GM23248 (cell line): Measurements from ENCODE around the gene XRCC5. TPM values are rescaled to one million over a fixed set of nuclear protein-coding genes. Genes with fewer than 3 reads are reported as not detected.

Experiments used
- DNase-seq: peaks from one replicate; pipeline ENCODE4 v3.0.0-alpha.2; 2015
- H2AFZ ChIP-seq: fragments of 200-600 bp; sonication (generic); 2 replicates; pipeline ENCODE4 v1.6.1; 2016; ENCODE audit warnings: antibody characterized with exemption
- H3F3A ChIP-seq: fragments of 200-600 bp; sonication (generic); 2 replicates; pipeline ENCODE4 v1.6.1; 2016; ENCODE audit warnings: mild to moderate bottlenecking, antibody characterized with exemption, mixed run types; ENCODE audit not compliant: insufficient read depth
- H3K27ac ChIP-seq: fragments of 200-600 bp; sonication (generic); 2 replicates; pipeline ENCODE4 v1.5.1; 2016; ENCODE audit warnings: mild to moderate bottlenecking
- H3K27me3 ChIP-seq: fragments of 200-600 bp; sonication (generic); replicated peaks from 2 replicates; pipeline ENCODE4 v1.6.1; 2016; ENCODE audit warnings: mild to moderate bottlenecking; ENCODE audit not compliant: insufficient read depth
- H3K36me3 ChIP-seq: fragments of 200-600 bp; sonication (generic); 2 replicates; pipeline ENCODE4 v1.6.1; 2016; ENCODE audit warnings: low read depth, mild to moderate bottlenecking
- H3K4me1 ChIP-seq: fragments of 200-600 bp; sonication (generic); 2 replicates; pipeline ENCODE4 v1.6.1; 2016; ENCODE audit warnings: mild to moderate bottlenecking; ENCODE audit not compliant: insufficient read depth
- H3K4me2 ChIP-seq: fragments of 200-600 bp; sonication (generic); one replicate; pipeline ENCODE4 v1.6.1; 2016; ENCODE audit warnings: mild to moderate bottlenecking; ENCODE audit not compliant: unreplicated experiment
- H3K4me3 ChIP-seq: fragments of 200-600 bp; sonication (generic); 2 replicates; pipeline ENCODE4 v1.5.1; 2016; ENCODE audit warnings: mild to moderate bottlenecking
- H3K79me2 ChIP-seq: fragments of 200-600 bp; sonication (generic); 2 replicates; pipeline ENCODE4 v1.6.1; 2016; ENCODE audit warnings: mild to moderate bottlenecking; ENCODE audit not compliant: insufficient read depth
- H3K9ac ChIP-seq: fragments of 200-600 bp; sonication (generic); 2 replicates; pipeline ENCODE4 v1.6.1; 2016; ENCODE audit warnings: mild to moderate bottlenecking
- H3K9me2 ChIP-seq: fragments of 200-600 bp; sonication (generic); 2 replicates; pipeline ENCODE4 v1.6.1; 2016; ENCODE audit warnings: mixed run types, mild to moderate bottlenecking, moderate library complexity; ENCODE audit not compliant: insufficient read depth
- H3K9me3 ChIP-seq: fragments of 200-600 bp; sonication (generic); one replicate; pipeline ENCODE4 v1.6.1; 2017; ENCODE audit warnings: low read depth
- H4K20me1 ChIP-seq: fragments of 200-600 bp; sonication (generic); 2 replicates; pipeline ENCODE4 v1.6.0; 2016; ENCODE audit not compliant: insufficient read depth
- EZH2 ChIP-seq: fragments of 200-600 bp; sonication (generic); IDR thresholded peaks from 2 replicates; pipeline ENCODE4 v1.6.1; 2018; ENCODE audit warnings: antibody characterized with exemption, mild to moderate bottlenecking; ENCODE audit not compliant: insufficient read depth, poor library complexity, severe bottlenecking
- EZH2phosphoT487 ChIP-seq: fragments of 200-600 bp; sonication (generic); IDR thresholded peaks from 2 replicates; pipeline ENCODE4 v1.6.1; 2018; ENCODE audit warnings: antibody characterized with exemption, moderate library complexity, mild to moderate bottlenecking, low read depth; ENCODE audit not compliant: insufficient read depth
- WGBS, 2 experiments: methylation state at CpG; one replicate each; pipeline ENCODE4 v1.1.6; 2015 to 2017; ENCODE audit warnings: low lambda C conversion rate in 2 of 2, low coverage in 1 of 2; ENCODE audit errors: missing lambda C conversion rate in 2 of 2; 5-methylcytosine and 5-hydroxymethylcytosine counted together
- in situ Hi-C: fragments of 300-500 bp; cut with MboI; formaldehyde crosslinking; loops from 2 replicates; pipeline ENCODE4 v1.15.0; 2020
- polyA plus RNA-seq: library from polyadenylated mRNA; unstranded; fragments of >200 nt; fragmentation: Nextera tagmentation; extraction: Ambion mirVana; gene quantifications from 2 replicates; pipeline ENCODE4 v1.2.1, GENCODE V29; 2016
- total RNA-seq: library from RNA; depleted of rRNA; stranded (reverse); fragments of >200 nt; shearing (Covaris generic); gene quantifications from 2 replicates; pipeline ENCODE4 v1.2.3, GENCODE V29; 2014

XRCC5 gene
- total and polyA plus RNA-seq, 2 experiments from 2014 or later = 197 to 249 TPM

DNA sequence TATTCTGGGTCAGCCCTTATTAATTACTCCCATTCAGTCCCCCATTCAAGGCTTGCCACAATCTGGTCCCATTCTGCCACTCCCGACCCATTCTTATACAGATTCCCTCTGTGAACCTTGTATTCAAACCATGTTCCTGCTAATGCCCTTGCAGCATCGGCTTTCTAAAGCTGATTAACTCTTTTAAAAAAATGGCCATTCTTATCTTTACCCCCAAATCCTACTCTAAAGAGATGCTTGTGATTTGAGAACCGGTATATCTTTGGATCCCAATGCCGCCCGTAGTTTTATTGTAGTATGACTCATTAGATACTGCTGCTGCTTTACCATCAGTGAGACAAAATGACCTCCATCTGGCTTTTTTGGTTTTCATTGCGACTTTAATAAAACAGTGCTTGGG is 72.2 kb downstream of the XRCC5 start:
- H3K4me1 ChIP-seq = peaks cover 8% of the 10 kb centered on the region; the same call in 1 of the 2 replicates
- peaks cover 33% of the 10 kb centered on the region for H3K36me3 ChIP-seq
- in situ Hi-C loops = no loop called here
- H3K9me3 ChIP-seq = no peaks in the 10 kb centered on the region
- H4K20me1 ChIP-seq = no peaks in the 10 kb centered on the region
- no peak for DNase-seq
- H3K79me2 ChIP-seq = peaks cover 100% of the 10 kb centered on the region
- 78 to 83% methylated on average over 6 of the region's 6 CpGs for WGBS, 2 experiments
- H3K9ac ChIP-seq = no peak overlapping the region
- no peak overlapping the region for H2AFZ ChIP-seq
- no peak for TF ChIP-seq EZH2phosphoT487
- TF ChIP-seq EZH2 = no peak
- H3K27ac ChIP-seq = no peak overlapping the region
- H3K9me2 ChIP-seq = no peaks in the 10 kb centered on the region
- peaks cover 13% of the 10 kb centered on the region for H3F3A ChIP-seq
- no peak overlapping the region for H3K4me2 ChIP-seq
- H3K27me3 ChIP-seq = no peaks in the 10 kb centered on the region
- H3K4me3 ChIP-seq = no peak overlapping the region

DNA sequence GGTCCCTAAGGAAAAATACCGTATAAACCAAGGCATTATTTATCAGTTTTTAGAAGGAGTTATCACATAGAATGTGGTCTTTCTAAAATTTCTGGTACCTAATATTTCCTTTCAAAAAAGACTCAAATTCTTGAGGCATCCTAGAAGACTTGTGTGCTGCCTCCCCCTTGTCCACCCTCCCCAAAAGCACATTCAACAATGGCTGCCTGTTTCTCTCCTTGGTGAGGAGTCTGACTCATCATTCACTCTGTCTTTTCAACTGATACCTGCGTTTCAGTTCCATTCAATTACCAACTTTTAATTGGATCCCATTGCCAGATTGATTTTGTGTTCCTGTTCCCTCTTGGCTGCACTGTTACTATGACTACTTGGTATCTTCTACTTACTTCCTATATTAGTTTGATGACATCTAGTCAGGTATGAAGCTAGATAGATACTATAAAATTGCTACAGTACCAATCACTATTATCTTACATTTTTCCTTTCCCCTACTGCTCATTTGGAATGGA is 72.9 kb downstream of the XRCC5 start:
- no peaks in the 10 kb centered on the region for H3K9me2 ChIP-seq
- no peak overlapping the region for H3K27ac ChIP-seq
- H3K4me1 ChIP-seq = peaks cover 15% of the 10 kb centered on the region; the same call in 1 of the 2 replicates
- no peak overlapping the region for H3K4me3 ChIP-seq
- H3K79me2 ChIP-seq = peaks cover 100% of the 10 kb centered on the region
- no peak for DNase-seq
- no peaks in the 10 kb centered on the region for H3K9me3 ChIP-seq
- in situ Hi-C loops = no loop called here
- no peaks in the 10 kb centered on the region for H3K27me3 ChIP-seq
- H3F3A ChIP-seq = peaks cover 19% of the 10 kb centered on the region
- peaks cover 33% of the 10 kb centered on the region for H3K36me3 ChIP-seq
- WGBS, 2 experiments = 74 to 78% methylated on average over 2 of the region's 2 CpGs
- H2AFZ ChIP-seq = no peak overlapping the region
- H3K9ac ChIP-seq = no peak overlapping the region
- no peaks in the 10 kb centered on the region for H4K20me1 ChIP-seq
- TF ChIP-seq EZH2 (no peak), EZH2phosphoT487 (no peak)
- H3K4me2 ChIP-seq = no peak overlapping the region

DNA sequence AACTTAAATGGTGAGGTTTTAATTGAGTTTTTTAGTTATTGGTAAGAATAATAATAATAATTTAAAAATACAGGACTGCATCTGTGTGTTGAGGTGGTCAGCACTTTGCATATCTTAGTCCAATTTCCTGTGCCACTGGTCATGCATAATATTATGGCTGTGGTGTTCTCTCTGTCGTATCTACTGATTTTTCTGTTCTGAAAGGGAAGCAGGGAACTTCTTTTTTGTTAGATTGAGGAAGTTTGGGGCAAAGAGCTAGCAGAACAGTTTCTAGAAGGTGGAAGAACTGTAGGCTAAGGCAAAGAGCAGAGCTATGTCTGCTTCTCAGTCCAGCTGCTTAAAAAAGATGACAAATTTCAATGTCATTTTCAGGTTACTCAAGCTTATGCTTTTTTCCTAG is 74.3 kb downstream of the XRCC5 start:
- H3K4me1 ChIP-seq = peaks cover 28% of the 10 kb centered on the region
- peaks cover 99% of the 10 kb centered on the region for H3K79me2 ChIP-seq
- no peaks in the 10 kb centered on the region for H4K20me1 ChIP-seq

DNA sequence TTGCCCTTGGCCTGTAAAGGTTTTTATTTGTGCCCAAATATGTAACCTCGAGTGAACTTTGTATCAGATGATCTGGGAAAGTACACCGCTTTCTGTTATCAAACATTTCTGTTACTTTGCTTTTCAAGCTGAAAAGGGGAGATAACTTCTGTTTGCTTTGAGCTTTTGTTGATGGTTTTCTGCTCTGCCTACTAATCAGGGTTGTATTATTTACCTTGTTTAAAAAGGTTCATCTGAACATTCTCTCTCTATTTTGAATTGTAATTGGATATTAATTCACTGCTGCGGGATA is 79.4 kb downstream of the XRCC5 start:
- Histone ChIP-seq H3K9me2 (no peaks in the 10 kb centered on the region), H3K4me2 (peak overlapping the region; percentile 58), H3K9ac (peak overlapping the region; percentile 24), H3K36me3 (peaks cover 21% of the 10 kb centered on the region), H3K4me1 (peaks cover 44% of the 10 kb centered on the region), H4K20me1 (0 out of 2 replicates have a peak, but pooled peaks cover 8% of the 10 kb centered on the region), H3K79me2 (peaks cover 84% of the 10 kb centered on the region), H3K4me3 (peak overlapping the region; percentile 35), H3K27ac (peak overlapping the region; percentile 68), H3F3A (peaks cover 47% of the 10 kb centered on the region), H2AFZ (no peak overlapping the region), H3K9me3 (no peaks in the 10 kb centered on the region), H3K27me3 (no peaks in the 10 kb centered on the region)
- WGBS, 2 experiments = 9 to 13% methylated on average over 3 of the region's 3 CpGs
- TF ChIP-seq EZH2phosphoT487 (no peak), EZH2 (no peak)
- peak; percentile 9 for DNase-seq
- in situ Hi-C loops = no loop called here

More for the DNA sequence above, 74.3 kb downstream of the XRCC5 start:
- no peaks in the 10 kb centered on the region for H3K27me3 ChIP-seq
- in situ Hi-C loops = no loop called here
- WGBS, 2 experiments = 93 to 100% methylated on average over 1 of the region's 1 CpG
- H3K27ac ChIP-seq = no peak overlapping the region
- H3K4me2 ChIP-seq = no peak overlapping the region
- DNase-seq = no peak
- H2AFZ ChIP-seq = no peak overlapping the region
- peaks cover 23% of the 10 kb centered on the region; the same call in 1 of the 2 replicates for H3K36me3 ChIP-seq
- H3K4me3 ChIP-seq = no peak overlapping the region
- H3F3A ChIP-seq = peaks cover 30% of the 10 kb centered on the region
- no peaks in the 10 kb centered on the region for H3K9me2 ChIP-seq
- no peak overlapping the region for H3K9ac ChIP-seq
- no peak for TF ChIP-seq EZH2
- no peak for TF ChIP-seq EZH2phosphoT487
- no peaks in the 10 kb centered on the region for H3K9me3 ChIP-seq
